OCI-LY1 (cell line): Measurements from ENCODE around the gene CD300C.

Experiments
- EZH2 ChIP-seq: fragments of 200-600 bp; sonication (generic), shearing (Covaris generic); IDR thresholded peaks from 2 replicates; pipeline ENCODE4 v1.8.0; 2017; ENCODE audit warnings: borderline replicate concordance, mixed run types, mild to moderate bottlenecking, antibody characterized with exemption, low read length, moderate library complexity, mixed read lengths
- TF ChIP-seq, protein P1 (sequence below): fragments of 200-600 bp; sonication (generic), shearing (Covaris generic); IDR thresholded peaks from 2 replicates; pipeline ENCODE4 v1.5.1; 2017; ENCODE audit warnings: mild to moderate bottlenecking, antibody characterized with exemption, low read length, moderate library complexity, mixed read lengths

DNA sequence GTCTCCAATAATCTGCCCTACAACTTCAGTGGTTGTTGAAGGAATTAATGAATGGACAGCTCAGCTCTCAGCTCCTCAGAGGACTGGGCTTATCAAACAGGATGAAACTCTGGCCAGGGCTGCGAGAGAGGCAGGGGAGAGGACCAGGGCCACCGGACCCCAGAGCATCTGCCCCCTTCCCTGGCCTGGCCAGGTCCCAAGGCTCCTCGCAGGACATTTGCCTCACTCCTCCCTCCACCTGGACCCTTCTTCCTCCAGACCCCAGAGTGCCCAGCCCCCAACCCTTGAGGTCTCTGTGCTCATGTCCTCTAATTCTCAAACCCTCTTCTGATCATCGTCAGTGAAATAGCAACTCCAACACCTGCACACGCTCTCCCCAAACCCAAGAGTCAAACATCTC is 3.7 kb downstream of the CD300C start:
- TF ChIP-seq, protein P1, sequence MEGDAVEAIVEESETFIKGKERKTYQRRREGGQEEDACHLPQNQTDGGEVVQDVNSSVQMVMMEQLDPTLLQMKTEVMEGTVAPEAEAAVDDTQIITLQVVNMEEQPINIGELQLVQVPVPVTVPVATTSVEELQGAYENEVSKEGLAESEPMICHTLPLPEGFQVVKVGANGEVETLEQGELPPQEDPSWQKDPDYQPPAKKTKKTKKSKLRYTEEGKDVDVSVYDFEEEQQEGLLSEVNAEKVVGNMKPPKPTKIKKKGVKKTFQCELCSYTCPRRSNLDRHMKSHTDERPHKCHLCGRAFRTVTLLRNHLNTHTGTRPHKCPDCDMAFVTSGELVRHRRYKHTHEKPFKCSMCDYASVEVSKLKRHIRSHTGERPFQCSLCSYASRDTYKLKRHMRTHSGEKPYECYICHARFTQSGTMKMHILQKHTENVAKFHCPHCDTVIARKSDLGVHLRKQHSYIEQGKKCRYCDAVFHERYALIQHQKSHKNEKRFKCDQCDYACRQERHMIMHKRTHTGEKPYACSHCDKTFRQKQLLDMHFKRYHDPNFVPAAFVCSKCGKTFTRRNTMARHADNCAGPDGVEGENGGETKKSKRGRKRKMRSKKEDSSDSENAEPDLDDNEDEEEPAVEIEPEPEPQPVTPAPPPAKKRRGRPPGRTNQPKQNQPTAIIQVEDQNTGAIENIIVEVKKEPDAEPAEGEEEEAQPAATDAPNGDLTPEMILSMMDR: no peak
- TF ChIP-seq EZH2: no peak
